ENCODE measurements around the gene PAQR9.

DNA sequence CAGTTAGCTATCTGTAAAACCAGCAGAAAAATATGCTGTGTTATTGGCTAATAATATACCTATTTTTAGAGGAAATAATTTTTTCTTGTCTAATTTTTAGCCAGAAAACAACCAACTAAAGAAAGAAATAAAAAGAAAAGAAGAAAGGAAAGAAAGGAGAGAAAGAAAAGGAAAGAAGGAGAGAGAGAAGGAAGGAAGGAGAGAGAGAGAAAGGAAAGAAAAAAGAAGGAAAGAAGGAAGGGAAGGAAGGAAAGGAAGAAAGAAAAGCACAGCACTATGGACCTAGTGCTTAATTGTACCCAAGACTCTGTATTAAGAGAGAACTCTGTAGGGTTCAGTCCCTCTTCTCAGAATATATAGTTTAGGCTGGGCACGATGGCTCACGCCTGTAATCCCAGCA is 3.3 kb upstream of the PAQR9 start:
- TF ChIP-seq, protein P1, sequence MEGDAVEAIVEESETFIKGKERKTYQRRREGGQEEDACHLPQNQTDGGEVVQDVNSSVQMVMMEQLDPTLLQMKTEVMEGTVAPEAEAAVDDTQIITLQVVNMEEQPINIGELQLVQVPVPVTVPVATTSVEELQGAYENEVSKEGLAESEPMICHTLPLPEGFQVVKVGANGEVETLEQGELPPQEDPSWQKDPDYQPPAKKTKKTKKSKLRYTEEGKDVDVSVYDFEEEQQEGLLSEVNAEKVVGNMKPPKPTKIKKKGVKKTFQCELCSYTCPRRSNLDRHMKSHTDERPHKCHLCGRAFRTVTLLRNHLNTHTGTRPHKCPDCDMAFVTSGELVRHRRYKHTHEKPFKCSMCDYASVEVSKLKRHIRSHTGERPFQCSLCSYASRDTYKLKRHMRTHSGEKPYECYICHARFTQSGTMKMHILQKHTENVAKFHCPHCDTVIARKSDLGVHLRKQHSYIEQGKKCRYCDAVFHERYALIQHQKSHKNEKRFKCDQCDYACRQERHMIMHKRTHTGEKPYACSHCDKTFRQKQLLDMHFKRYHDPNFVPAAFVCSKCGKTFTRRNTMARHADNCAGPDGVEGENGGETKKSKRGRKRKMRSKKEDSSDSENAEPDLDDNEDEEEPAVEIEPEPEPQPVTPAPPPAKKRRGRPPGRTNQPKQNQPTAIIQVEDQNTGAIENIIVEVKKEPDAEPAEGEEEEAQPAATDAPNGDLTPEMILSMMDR (IDR thresholded peaks at IDR 0.05; ENCODE audit: insufficient read depth, low read depth, low read length) = no peak
- TF ChIP-seq EZH2 (IDR thresholded peaks at IDR 0.05; ENCODE audit: insufficient read depth, low read length) = no peak
